Right atrium auricular region (tissue), 2 donors: ENCODE measurements around the gene BICRA. TPM values are rescaled to one million over a fixed set of nuclear protein-coding genes. Genes with fewer than 3 reads are reported as not detected.

Experiments
- DNase-seq: peaks from one replicate; pipeline ENCODE4 v3.0.0-alpha.2; 2019; ENCODE audit warnings: low spot score
- H3K27ac ChIP-seq, 2 donors: fragments of 200-600 bp; sonication (generic); 1 replicate in 1 of 2; 2 replicates in 1 of 2; pipeline ENCODE4 v1.5.1; 2016 to 2019
- H3K27me3 ChIP-seq, 2 donors: fragments of 200-600 bp; sonication (generic); one replicate each; pipeline versions ENCODE4 v1.5.1 to v1.6.0; 2017 to 2019
- H3K36me3 ChIP-seq: fragments of 200-600 bp; sonication (generic); one replicate; pipeline ENCODE4 v1.5.1; 2016
- H3K4me1 ChIP-seq, 2 donors: fragments of 200-600 bp; sonication (generic); one replicate each; pipeline versions ENCODE4 v1.5.1 to v1.6.0; 2017 to 2019
- H3K4me3 ChIP-seq, 2 donors: fragments of 200-600 bp; sonication (generic); 1 replicate in 1 of 2; 2 replicates in 1 of 2; pipeline ENCODE4 v1.5.1; 2017 to 2019; ENCODE audit warnings: mild to moderate bottlenecking in 1 of 2, moderate library complexity in 1 of 2
- H3K9me3 ChIP-seq, 2 donors: fragments of 200-600 bp; sonication (generic); one replicate each; pipeline ENCODE4 v1.5.1; 2019
- CTCF ChIP-seq, 2 donors: fragments of 200-600 bp; sonication (generic); IDR thresholded peaks; one replicate each; pipeline ENCODE4 v1.5.1; 2019; ENCODE audit warnings: antibody characterized with exemption in 2 of 2
- total RNA-seq, 2 donors: library from RNA; depleted of rRNA; stranded (reverse); fragments of >200 nt; gene quantifications; one replicate each; pipeline ENCODE4 v1.1.0, GENCODE V29; 2016

Gene BICRA
- total RNA-seq, 2 donors from 2014 or later: 7.0 to 12.6 TPM

GRCh38 chr19:47608074-47608918 is 638 bp upstream of the BICRA start:
- peaks cover 0 to 42% of the 10 kb centered on the region in 2 donors for H3K4me1 ChIP-seq
- H3K4me3 ChIP-seq: peak overlapping the region; percentile 82 to 95
- peak; percentile 90 for DNase-seq
- no peaks in the 10 kb centered on the region for H3K9me3 ChIP-seq
- no peaks in the 10 kb centered on the region for H3K36me3 ChIP-seq
- peak overlapping the region; percentile 97 to 99 for H3K27ac ChIP-seq
- no peaks in the 10 kb centered on the region for H3K27me3 ChIP-seq
- TF ChIP-seq CTCF (IDR thresholded peaks at IDR 0.05): peak in 1 of 2 donors; percentile 48

- Histone ChIP-seq H3K36me3 (no peaks in the 10 kb centered on the region), H3K4me3 (peak overlapping the region; percentile 82 to 83), H3K4me1 (peaks cover 0 to 49% of the 10 kb centered on the region in 2 donors), H3K27ac (peak overlapping the region; percentile 95 to 99), H3K9me3 (no peaks in the 10 kb centered on the region), H3K27me3 (no peaks in the 10 kb centered on the region)
- no peak for TF ChIP-seq CTCF (IDR thresholded peaks at IDR 0.05)
- DNase-seq: no peak
Measured at GRCh38 chr19:47609906-47610894, 1.3 kb downstream of the BICRA start.

- TF ChIP-seq CTCF (IDR thresholded peaks at IDR 0.05): no peak
- Histone ChIP-seq H3K27me3 (no peaks in the 10 kb centered on the region), H3K4me3 (peak overlapping the region in 1 of 2 donors; percentile 82), H3K4me1 (peaks cover 0 to 53% of the 10 kb centered on the region in 2 donors), H3K36me3 (no peaks in the 10 kb centered on the region), H3K9me3 (no peaks in the 10 kb centered on the region), H3K27ac (peak overlapping the region; percentile 95 to 99)
- DNase-seq: no peak
Measured at GRCh38 chr19:47610902-47611301, 2.0 kb downstream of the BICRA start.

- Histone ChIP-seq H3K36me3 (no peaks in the 10 kb centered on the region), H3K4me3 (no peak overlapping the region), H3K9me3 (no peaks in the 10 kb centered on the region), H3K27ac (peak overlapping the region; percentile 95 to 99), H3K4me1 (peaks cover 0 to 63% of the 10 kb centered on the region in 2 donors), H3K27me3 (no peaks in the 10 kb centered on the region)
- TF ChIP-seq CTCF (IDR thresholded peaks at IDR 0.05): no peak
- DNase-seq: no peak
Measured at GRCh38 chr19:47613165-47614020, 4.5 kb downstream of the BICRA start.

- H3K9me3 ChIP-seq: no peaks in the 10 kb centered on the region
- peaks cover 0 to 69% of the 10 kb centered on the region in 2 donors for H3K4me1 ChIP-seq
- H3K36me3 ChIP-seq: no peaks in the 10 kb centered on the region
- no peak overlapping the region for H3K27ac ChIP-seq
- TF ChIP-seq CTCF (IDR thresholded peaks at IDR 0.05): no peak
- no peak for DNase-seq
- no peak overlapping the region for H3K4me3 ChIP-seq
- no peaks in the 10 kb centered on the region for H3K27me3 ChIP-seq
Measured at GRCh38 chr19:47614021-47614295, 5.0 kb downstream of the BICRA start.
